HG03432 (cell line): Measurements from ENCODE around the gene MLLT10.

Experiments used
- ATAC-seq: cut with Tn5 transposase; IDR thresholded peaks from one replicate; pipeline ENCODE4 v1.9.1; 2021; ENCODE audit warnings: mild to moderate bottlenecking, moderate library complexity; ENCODE audit not compliant: unreplicated experiment

Gene MLLT10

GRCh38 chr10:21759232-21759631 is 225.2 kb downstream of the MLLT10 start:
- no peak for ATAC-seq

DNA sequence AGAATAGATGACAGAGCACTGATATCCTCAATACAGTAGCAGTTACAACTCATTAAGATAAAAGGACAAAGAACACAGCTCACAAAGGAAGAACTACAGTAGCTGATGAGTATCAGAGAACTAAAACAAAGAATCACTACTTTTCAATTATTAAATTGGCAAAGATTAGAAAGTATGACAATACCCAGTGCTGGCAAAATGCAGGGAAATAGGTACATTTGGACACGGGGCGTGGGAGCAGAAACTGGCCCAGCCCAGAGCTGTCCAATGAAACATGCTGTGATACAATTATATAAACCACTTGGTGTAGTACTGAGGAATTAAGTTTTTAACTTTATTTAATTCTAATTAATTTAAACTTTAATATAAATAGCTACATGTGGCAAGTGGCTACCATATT is 226.3 kb downstream of the MLLT10 start:
- ATAC-seq = no peak

GRCh38 chr10:21764466-21765189 is 230.6 kb downstream of the MLLT10 start:
- no peak for ATAC-seq

DNA sequence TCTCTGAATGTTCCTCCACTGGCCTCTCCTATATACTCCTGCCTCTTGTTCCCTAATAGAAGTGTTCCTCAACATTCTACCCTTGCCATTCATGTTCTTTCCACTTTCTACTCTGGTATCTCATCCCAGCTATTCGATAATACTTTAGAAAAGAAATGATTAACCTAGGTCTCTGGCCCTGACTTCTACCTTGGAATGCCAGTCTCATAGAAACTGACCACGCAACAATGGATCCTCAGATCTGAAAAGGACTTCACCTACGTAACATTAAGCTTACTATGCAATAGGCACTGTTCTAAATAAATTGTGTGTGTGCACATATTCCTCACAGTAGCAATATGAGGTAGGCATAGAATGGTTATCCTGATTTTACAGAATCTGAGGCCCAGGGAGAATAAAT is 235.0 kb downstream of the MLLT10 start:
- no peak for ATAC-seq

DNA sequence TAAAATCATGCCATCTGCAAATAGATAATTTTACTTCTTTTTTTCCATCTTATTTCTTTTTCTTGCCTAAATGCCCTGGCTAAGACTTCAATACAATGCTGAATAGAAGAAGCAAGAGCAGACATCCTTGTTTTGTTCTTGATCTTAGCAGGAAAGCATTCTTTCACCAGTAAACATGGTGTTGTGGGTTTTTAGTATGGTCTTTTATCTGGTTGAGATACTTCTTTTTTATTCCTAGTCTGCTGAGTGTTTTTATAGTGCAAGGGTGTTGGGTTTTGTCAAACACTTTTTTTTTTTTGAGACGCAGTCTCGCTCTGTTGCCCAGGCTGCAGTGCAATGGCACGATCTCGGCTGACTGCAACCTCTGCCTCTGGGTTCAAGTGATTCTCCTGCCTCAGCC is 237.2 kb downstream of the MLLT10 start:
- ATAC-seq = no peak

DNA sequence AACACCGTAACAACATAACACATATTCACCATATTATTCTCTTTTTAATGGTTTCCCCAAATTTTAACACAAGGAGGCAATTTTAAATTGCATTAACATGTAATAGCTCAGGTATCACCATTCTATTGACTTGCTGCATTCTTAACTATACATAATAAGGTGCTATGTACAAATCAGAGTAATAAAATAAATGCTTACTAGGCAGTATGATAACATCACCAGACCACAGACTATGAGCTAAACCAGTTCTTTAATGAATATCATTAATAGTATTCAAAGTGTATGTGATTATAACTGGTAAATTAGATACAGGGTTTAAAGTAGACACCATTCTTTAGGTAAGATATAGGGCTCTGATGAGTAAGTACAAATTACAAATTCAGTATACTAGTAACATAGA is 242.9 kb downstream of the MLLT10 start:
- no peak for ATAC-seq

DNA sequence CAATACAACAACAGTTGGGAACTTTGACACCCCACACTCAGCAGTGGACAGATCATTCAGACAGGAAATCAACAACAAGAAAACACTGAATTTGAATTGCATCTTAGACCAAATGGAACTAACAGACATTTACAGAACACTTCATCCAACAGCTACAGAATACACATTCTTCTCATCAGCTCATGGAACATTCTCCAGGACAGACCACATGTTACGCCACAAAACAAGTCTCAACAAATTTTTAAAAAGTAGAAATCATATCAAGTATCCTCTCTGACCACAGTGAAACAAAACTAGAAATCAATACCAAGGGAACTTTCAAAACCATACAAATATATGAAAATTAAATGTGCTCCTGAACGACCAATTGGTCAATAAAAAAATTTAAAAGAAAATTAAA is 257.2 kb downstream of the MLLT10 start:
- no peak for ATAC-seq
